ENCODE measurements around the gene PTPRK.

DNA sequence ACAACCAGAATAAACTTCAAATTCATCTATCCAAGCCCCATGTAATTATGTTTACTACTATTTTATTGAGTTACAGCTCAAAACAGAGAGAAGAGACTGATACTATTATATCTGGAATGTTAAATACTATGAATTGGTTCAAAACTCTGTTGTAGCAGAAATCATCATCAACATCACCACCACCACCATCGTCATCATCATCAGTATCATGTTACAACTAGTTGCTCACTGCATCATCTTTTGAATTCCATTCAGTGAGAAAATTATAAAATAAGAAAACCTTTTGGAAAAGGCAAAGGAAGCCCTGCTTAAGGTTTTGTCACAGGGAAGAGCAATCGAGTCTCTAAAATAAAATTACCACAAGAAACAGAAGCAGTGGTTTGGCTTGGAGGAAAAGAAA lies 583.3 kb downstream of the PTPRK start:
- TF ChIP-seq CTCF (IDR thresholded peaks at IDR 0.05) (no peak), EP300 (IDR thresholded peaks at IDR 0.05; ENCODE audit: low read depth) (no peak), POLR2A (IDR thresholded peaks at IDR 0.05) (no peak), POLR2AphosphoS5 (IDR thresholded peaks at IDR 0.05) (no peak)

Measured in transverse colon (tissue), 4 donors.